AG08396 (cell line): ENCODE results near the gene RASA3.
"Not testable (repeated sequence)": the region's sequence is repeated elsewhere in the genome, so short reads cannot be mapped to it uniquely, and the experiment has no call there.

ENCODE experiments used
- DNase-seq: peaks from one replicate; pipeline ENCODE4 v3.0.0; 2012; ENCODE audit warnings: low spot score, mixed read lengths

The RASA3 gene

DNA sequence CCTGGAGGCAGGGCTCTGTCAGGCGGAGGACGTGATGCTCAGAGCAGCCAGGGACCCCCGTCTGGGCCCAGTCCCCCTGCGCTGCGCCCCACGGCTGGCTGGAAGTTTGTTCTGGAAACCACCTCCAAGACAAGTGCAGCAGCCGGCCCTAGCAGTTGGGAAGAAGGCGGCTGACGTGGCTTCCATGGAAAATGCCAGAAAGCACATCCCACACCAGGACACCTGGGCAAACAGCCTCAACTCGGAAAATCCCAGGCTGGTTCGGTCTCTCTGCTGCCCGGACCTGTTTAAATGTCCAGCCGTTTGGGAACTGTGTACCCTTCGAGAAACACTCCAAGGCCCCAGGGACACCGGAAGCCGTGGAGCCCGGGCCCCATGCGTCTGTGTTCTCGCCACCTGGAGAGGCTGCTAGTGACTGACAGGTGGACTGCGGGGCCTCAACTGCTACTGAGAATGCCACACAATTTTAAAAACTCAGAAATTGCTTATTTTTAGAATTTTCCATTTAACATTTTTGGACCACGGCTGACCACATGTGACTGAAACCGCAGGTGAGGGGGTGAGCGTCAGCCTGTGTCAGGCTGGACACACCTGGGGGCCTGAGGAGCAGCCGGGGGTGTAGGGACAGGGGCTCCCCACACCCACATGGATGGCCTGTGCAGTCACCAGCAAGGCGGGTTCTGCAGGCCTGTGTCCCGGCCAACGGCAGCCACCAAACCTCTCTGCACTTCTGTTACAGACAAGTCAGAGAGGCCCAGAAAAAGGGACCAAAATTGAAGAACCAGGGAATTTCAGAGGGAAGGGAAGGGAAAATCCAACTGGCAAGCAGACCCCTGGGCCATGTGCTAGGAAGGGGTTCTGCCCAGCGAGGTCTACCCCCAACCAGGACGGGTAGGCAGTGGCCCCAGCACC, 31.7 kb downstream of the RASA3 start:
- DNase-seq = no peak

DNA sequence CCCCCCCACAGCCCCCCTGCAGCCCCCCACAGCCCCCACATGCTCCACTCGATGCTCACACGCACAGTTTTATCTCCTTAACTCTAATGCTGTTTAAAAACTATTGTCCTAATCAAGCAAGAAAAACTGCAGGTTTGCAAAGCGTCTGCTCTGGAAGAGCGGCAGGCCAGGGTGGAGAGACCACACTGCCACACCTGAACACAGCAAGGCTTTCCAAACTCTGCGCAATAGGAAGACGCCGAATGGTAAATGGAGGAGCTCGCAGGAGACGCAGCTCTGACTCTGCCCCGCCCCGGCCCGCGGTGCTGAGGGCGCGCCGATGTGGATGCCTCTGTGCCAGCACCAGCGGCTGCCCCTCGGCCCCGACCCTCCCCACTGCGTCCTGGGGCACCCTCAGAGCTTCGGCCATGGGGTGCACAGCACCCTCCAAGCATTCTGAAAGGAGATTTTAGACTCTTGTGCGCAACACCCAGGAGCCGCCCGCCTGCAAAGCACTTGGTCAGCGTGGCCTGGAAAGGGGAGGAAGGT, 32.4 kb downstream of the RASA3 start:
- DNase-seq = peak; percentile 54

DNA sequence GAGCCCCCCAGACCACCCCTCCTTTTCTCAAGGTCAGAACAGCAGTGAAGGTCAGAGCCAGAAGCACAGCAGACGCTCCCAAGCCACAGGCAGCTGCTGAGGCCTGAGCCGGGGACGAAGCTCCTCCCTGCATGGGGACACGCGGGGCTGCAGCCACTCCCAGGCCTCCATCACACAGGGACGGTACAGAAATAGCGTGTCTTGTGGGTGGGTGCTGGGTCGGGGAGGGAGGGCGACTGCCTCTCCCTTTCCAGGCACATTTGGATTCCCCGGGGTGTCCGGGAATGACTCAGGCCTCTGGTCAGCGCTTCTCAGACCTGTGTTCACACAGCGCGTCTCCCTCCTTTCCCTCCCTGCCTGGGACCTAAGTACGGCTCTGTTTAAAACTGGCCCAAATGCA, 33.2 kb downstream of the RASA3 start:
- peak; percentile 98 for DNase-seq

DNA sequence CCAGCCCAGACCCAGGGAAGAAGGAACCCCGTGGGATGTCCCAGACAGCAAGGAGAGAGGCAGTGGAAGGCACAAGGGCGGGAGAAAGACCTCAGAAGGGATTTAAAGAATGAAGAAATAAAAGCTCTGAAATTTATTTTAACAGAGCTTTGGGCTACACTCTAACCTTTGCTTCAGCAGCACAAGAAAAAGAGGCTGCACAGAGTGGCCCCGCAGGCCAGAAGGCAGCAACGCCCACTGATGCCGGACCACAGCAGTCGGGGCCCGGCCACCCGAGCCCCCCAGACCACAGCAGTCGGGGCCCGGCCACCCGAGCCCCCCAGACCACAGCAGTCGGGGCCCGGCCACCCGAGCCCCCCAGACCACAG, 33.8 kb downstream of the RASA3 start:
- not testable (repeated sequence) for DNase-seq

DNA sequence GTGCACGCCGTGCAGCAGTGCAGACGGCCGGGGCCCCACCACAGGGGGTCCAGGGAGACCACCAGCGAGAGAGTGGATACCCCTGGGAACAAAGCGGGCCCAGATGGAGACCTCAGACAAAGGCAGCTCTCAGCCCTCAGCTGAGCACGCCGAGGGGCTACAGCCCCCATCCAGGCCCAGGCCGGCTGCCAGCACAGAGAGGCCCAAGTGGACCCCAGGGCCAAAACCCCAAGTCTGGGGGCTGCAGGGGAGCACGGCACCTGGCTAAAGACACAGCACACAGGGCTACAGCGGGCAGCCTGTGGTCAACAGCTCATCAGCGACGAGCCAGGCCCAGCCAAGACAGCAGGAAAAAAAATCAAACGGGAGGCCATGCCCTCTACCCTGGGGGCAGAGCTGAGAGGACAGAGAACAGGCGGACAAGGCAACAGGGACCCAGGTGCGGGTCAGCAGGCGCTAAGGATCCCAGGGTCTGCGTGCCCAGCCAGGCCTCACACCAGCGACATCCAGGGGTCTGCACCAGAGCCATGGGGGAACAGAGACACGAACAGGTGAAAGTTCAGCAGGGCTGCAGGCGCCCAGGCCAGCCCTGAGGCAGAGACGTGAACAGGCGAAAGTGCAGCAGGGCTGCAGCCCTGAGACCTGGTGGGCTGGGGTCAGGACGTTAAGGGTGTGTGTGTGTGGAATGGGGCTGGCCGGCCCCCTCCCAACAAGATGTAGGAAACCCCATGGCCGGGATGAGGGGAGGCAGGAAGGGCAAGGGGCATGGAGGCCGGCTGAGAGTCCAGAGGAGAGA, 34.3 kb downstream of the RASA3 start:
- no peak for DNase-seq

DNA sequence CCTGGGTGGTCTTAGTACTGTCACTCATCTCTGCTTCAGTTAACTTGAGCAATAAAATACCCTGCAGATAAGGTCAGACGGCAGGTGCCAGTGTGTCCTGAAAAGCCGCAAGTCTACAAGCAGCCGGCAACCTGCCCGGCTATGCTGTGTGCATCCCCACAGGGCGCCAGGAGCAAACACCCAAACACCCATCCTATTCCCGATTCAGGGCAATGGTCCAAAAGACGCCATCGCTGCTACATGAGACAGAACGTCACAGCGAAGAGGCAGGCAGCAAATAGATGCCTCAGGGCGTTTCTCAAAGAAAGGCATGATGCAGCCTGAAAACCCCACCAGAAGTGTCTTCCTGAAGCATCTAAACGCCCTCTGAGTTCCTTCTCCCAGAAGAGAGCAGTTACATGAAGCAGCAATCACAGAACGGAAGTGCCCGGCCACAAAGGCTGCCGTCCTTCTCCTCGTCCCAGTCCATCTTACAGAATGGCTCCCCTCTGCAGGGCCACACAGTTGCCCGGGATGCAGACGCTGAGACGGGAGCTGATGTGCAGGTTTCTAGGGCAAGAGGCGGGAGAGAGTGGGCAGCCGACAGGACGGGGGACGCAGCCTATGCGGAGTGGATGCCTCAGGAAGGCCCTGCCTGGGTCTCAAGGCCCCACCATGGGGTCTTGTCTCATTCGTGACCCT, 35.1 kb downstream of the RASA3 start:
- no peak for DNase-seq

DNA sequence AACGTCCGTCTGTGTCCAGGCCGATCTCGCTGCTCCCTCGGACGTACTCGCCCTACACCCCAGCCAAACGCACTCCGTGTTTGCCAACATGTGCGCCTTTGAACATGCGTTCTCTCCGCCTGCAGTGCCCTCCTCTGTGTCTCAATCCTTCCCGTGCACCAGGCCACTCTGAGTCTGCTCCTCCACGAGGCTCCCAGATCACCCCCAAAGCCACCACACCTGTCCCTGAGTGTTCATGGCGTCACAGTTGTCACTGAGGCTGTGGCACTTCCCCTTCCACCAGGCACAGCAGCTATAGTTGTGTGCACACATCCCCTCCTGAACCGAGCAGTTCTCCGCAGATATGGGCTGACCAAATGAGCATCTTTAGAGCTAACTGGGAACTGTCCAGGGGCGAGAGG, 35.6 kb downstream of the RASA3 start:
- no peak for DNase-seq

DNA sequence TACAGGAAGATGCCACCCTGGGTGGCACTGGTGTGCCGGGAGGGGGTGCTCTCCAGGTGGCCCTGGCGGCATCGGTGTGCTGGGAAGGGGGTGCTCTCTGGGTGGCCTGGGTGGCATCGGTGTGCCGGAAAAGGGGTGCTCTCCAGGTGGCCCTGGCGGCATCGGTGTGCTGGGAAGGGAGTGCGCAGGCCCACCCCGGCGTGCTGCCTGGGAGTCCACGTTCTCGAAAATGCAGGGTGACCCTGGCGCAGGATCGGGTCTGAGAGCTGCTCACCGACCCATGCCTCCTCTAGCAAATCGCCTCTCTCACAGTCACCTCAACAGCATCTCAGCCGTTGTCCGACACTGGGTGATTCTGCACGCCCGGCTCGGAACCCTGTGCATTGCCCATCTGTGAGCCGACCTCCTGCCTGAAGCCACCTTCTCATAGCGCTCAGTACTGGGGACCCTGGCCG, 36.4 kb downstream of the RASA3 start:
- DNase-seq = no peak

DNA sequence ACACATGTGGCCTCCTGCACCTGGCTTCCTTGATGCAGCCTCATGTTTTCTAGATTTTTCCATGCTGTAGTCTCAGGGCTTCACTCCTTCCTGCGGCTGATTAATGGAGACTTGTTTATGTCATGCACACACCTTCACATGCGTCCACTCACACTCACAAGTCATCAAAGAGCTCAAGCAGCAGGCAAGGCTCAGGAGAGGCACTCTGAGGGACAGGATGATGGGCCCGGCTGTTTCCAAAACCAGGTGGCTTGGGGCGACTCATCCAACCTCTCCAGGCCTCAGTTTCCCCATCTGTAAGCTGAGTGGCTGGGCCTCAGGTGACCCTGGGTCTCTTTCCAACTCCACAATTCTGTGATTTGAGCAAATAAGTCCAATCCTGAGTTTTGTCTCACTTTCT, 36.9 kb downstream of the RASA3 start:
- DNase-seq = no peak

DNA sequence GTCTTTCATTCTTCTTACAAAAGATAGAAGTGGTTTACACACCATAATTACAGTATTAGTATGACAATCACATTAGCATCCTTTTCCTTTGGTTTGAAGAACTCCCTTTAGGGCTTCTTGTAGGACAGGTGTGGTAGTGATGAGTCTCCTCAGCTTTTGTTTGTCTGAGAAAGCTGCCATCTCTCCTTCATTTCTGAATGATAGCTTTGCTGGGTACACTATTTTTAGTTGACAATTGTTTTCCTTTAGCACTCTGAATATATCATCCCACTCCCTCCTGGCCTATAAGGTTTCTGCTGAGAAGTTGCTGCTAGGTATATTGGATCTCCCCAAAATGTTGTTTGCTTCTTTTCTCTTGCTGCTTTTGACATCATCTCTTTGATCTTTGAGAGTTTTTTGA, 39.3 kb downstream of the RASA3 start:
- no peak for DNase-seq

DNA sequence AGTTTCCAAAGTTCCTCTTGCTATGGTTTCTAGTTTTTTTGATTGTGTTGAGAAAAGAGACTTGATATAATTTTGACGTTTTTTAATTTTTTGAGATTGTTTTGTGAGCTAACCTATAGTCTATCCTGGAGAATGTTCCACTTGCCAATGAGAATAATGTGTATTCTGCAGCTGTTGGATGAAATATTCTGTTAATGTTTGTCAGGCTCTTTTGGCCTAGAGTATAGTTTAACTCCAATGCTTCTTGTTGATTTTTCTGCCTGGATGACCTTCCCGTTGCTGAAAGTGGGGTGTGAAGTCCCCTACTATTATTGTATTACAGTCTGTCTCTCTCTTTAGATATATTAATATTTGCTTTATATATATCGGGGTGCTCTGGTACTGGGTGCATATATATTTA, 40.0 kb downstream of the RASA3 start:
- no peak for DNase-seq

DNA sequence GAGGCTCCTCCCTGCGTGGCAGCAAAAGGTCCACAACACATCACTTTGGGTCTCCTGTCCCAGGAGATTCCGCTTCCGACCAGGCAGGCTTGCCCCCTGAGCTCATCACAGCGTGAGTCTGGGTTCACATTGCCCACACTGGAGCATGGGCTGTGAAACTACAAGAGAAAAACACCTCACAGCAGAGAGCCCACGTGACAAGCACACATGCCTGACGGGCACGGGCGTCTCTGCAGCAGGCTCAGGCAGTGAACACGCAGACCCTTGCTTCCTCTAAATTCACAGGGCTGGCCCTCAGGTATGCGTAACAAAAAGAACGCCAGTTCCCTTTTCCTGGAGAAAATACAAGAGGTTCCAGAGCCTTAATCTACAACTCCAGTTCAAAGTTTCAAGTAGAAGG, 41.9 kb downstream of the RASA3 start:
- DNase-seq = no peak

DNA sequence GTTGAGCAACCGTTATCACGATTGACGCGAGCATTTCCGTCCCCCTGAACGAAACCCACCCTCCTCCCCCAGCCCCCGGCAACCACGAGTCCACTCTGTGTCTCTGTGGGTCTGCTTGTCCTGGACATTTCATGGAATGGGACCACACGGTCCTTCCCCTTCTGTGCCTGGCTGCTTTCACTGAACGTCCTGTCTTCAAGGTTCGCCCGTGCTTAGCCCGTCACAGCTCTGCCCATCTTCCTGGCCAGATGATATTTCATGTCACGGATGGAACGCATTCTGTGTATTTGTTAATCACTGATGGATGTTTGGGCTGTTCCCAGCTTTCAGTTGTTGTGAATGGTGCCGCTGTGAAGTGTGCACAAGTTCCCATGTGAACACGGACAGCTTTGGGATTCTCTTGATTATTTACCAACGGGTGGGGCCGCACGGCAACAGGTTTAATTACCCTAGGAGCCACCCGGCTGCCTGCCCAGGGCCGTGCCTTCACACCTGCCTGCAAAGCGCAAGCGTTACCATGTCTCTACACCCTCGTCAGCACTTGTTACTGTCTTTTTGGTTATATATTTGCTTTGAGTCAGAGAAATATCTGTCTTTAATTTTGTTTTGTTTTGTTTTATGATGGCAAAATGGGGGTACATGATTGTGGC, 42.5 kb downstream of the RASA3 start:
- DNase-seq = no peak

DNA sequence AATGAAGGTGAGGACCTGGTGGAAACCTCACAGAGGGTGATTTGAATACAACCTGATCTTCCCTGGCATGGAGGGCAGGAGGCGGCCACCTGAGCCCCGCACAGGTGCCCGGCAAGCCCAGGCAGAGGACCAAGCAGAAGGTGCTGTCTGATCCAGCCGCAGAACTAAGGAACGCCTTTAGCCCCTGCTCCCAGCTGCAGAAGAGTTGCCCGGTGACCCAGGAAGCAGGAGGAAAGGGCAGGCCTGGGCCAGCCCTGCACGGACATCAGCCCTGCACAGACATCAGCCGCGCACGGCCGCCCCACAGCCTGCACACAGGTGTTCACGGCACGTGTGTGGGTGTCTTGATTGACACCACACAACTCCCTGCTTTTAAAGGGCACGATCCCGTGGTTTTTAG, 43.1 kb downstream of the RASA3 start:
- no peak for DNase-seq

DNA sequence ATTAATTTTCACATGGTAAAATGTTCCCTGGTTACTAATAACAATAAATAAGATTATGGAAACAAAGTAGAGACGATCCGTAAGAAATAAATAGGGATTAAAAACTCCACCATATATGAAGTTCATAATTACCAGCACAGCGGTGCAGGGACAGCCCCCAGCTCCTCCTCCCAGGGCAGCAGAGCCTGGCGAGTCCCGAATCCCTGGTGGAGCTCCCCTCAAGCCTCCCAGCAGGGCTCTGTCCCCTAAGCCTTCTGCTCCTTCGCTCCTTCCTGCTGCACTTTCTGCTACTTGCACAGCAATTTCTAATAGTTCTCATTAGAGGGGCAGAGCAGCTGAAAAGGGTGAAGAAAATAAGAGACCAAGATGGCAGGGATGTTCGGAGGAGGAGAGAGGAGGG, 43.6 kb downstream of the RASA3 start:
- no peak for DNase-seq

DNA sequence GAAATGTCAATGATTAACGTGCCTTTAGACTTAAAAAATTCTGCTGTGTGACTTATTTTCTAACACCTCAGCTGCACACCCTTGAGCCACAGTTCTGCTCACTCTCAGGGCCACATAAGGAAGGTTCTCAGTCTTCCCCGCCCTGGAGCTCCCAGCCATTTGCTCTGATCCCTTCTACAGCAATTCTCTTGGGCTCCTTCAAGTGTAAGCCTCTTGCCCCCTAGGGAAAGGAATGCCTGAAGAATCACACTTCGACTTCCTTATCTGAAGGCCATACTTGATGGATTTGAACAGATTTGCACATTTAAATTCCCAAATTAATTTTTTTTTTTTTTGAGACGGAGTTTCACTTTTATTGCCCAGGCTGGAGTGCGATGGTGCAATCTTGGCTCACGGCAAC, 44.2 kb downstream of the RASA3 start:
- no peak for DNase-seq

DNA sequence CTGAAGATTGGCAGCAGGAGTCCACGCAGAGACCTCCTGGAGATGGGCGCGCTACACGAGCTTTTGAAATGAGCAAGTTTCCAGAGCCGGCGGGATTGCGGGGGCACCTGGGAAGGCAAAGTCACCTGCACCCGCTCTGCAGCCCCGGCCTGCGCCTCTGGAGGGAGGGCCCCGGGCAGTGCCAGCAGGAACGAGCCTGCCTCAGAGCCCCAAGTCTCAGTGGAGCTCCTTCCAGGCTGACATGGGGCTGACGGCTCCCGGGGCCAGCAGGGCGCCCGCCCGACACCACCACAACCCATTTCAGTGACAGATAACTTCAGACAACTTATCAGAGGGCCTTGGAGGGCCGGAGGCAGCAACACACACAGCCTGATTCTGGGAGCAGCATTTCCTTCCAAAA, 45.0 kb downstream of the RASA3 start:
- no peak for DNase-seq

DNA sequence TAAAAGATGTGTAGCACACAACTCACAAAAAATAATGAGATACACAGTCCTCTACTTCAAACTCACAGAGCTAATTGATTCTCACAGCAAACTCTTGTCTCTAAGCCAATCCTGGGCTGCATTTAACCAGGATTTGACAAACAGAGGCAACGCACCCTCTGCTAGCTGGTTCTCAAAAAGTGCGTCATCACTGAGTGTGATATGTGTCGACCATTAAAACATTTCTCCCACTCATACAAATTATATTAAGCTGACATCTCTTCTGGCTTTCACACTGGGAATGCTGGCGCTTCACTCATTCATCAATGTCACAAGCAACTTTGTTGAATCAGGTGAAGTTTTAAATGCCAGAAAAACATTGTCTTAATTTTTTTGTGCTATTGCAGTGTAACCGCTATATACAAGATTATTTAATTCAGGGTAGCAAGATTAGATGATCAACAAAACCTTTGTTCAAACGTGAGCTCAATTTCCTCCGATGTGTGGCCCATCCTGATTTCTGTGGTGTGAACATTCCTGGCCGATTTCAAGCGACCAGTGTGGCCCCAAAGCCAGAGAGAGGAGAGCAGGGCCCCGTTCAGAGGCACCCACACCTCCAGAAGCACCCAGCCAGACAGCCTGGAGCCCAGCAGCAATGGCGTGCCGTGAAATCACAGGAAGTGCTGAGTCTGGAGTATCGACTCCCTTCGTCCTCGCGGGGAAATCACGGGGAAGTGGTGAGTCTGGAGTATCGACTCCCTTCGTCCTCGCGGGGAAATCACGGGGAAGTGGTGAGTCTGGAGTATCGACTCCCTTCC, 49.4 kb downstream of the RASA3 start:
- no peak for DNase-seq

DNA sequence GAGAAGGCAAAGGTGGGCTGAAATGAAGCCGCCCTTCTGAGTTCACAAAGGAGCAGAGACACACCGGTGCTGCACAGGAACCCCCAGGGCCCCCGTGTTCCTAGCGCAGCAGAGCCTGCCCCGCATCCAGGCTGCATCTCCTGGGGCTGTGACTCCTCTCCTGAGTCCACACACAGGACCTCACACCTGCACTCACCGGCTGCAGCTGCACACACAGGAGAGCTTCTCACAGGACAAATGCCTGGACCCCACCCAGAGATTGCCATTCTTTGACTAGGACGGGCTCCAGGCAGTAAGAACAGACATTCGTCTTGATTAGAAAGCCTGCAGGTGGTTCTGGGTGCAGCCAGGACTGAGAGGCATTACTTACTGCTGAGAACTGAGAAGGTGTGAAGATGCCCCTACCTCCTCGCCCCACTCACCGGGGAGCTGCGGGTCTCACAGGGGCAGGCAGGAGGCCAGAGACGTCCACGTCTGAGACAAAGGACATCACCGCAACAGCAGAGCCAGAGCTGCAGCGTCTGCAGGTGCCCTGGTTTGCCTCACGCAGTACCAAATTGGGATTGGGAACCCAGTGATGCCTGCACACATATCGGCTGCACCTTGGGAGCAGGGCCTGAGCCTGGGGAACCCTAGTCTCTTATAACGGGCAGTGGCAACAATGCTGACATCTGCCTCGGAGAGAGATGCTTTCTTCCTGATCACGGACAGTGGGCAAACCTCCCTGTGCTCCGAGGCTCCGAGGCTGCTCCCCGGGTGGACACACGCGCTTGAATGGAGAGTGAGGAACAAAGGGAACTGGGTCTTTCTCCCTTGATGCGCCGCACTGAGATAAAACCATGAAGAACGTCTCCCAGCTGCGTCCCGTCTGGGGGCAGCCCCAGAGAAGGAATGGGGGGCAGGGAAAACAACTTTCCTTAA, 50.4 kb downstream of the RASA3 start:
- DNase-seq = no peak
